Tibial nerve (tissue), 4 donors: ENCODE measurements around the gene FOXE3. TPM values are rescaled to one million over a fixed set of nuclear protein-coding genes. Genes with fewer than 3 reads are reported as not detected.

ENCODE experiments used
- DNase-seq, 2 donors: peaks; one replicate each; pipeline ENCODE4 v3.0.0-alpha.2; 2019; ENCODE audit warnings: low spot score in 2 of 2
- H3K27ac ChIP-seq, 4 donors: fragments of 200-600 bp; sonication (generic) in 3 of 4; one replicate each; pipeline ENCODE4 v1.5.1; 2017 to 2019; ENCODE audit warnings: mild to moderate bottlenecking in 1 of 4
- H3K27me3 ChIP-seq, 2 donors: fragments of 200-600 bp; sonication (generic) in 1 of 2; one replicate each; pipeline versions ENCODE4 v1.5.1 to v1.6.0; 2017 to 2019
- H3K36me3 ChIP-seq, 3 donors: fragments of 200-600 bp; sonication (generic); one replicate each; pipeline ENCODE4 v1.5.1; 2018 to 2019
- H3K4me1 ChIP-seq, 4 donors: fragments of 200-600 bp; sonication (generic) in 3 of 4; one replicate each; pipeline ENCODE4 v1.5.1; 2017 to 2019
- H3K4me3 ChIP-seq, 4 donors: fragments of 200-600 bp; sonication (generic) in 3 of 4; one replicate each; pipeline ENCODE4 v1.5.1; 2017 to 2019; ENCODE audit warnings: mild to moderate bottlenecking in 1 of 4, moderate library complexity in 1 of 4
- H3K9me3 ChIP-seq, 4 donors: fragments of 200-600 bp; sonication (generic) in 3 of 4; one replicate each; pipeline ENCODE4 v1.5.1; 2017 to 2019
- EP300 ChIP-seq, 2 donors: sonication (generic); formaldehyde crosslinking; IDR thresholded peaks; one replicate each; pipeline ENCODE4 v1.6.1; 2017; ENCODE audit warnings: antibody characterized with exemption in 2 of 2, mild to moderate bottlenecking in 1 of 2
- POLR2A ChIP-seq, 2 donors: fragments of 450-650 bp; IDR thresholded peaks; one replicate each; pipeline ENCODE4 v1.6.1; 2017; ENCODE audit warnings: antibody characterized with exemption in 2 of 2, mild to moderate bottlenecking in 2 of 2, moderate library complexity in 2 of 2
- WGBS, 2 donors: methylation state at CpG; one replicate each; pipeline ENCODE4 v1.1.5; 2018; 5-methylcytosine and 5-hydroxymethylcytosine counted together
- total RNA-seq, 4 donors: library from RNA; depleted of rRNA; stranded (reverse); fragments of >200 nt; gene quantifications; one replicate each; pipeline ENCODE4 v1.1.0, GENCODE V29; 2016
- TF ChIP-seq, protein P1 (sequence below), 5 experiments: fragments of 200-600 bp in 3 of 5; fragments of 450-650 bp in 2 of 5; sonication (generic) in 3 of 5; IDR thresholded peaks; one replicate each; pipeline ENCODE4 v1.5.1; 2016 to 2019; ENCODE audit warnings: antibody characterized with exemption in 5 of 5, mild to moderate bottlenecking in 3 of 5, moderate library complexity in 2 of 5

FOXE3 gene
- total RNA-seq, 4 donors from 2014 or later, result 0.21 to 0.98 TPM; not detected in 2

DNA sequence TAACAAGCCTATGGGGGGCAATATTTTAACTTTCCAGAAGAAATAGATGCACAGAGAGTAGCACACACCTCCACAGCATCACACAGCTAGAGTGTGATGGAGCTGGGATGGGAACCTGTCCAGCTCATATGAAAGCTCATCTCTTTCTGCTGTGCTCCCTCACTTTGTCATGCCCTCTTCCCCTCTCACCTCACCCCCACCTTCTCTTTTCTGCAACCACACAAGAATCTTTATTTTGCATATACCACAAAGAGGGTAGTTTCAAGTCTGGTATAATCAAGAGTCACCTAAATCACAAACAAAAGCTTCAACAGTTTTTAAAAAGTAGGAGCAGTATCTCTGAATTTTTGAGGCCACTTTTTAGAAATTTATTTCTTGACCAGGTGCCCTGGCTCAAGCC is 44.4 kb downstream of the FOXE3 start:
- Histone ChIP-seq H3K9me3 (no peaks in the 10 kb centered on the region), H3K36me3 (no peaks in the 10 kb centered on the region), H3K4me1 (no peaks in the 10 kb centered on the region), H3K27ac (no peak overlapping the region), H3K27me3 (peaks cover 0 to 47% of the 10 kb centered on the region in 2 donors), H3K4me3 (no peak overlapping the region)
- TF ChIP-seq EP300 (IDR thresholded peaks at IDR 0.05), result no peak
- no peak for TF ChIP-seq POLR2A (IDR thresholded peaks at IDR 0.05)
- TF ChIP-seq, protein P1, sequence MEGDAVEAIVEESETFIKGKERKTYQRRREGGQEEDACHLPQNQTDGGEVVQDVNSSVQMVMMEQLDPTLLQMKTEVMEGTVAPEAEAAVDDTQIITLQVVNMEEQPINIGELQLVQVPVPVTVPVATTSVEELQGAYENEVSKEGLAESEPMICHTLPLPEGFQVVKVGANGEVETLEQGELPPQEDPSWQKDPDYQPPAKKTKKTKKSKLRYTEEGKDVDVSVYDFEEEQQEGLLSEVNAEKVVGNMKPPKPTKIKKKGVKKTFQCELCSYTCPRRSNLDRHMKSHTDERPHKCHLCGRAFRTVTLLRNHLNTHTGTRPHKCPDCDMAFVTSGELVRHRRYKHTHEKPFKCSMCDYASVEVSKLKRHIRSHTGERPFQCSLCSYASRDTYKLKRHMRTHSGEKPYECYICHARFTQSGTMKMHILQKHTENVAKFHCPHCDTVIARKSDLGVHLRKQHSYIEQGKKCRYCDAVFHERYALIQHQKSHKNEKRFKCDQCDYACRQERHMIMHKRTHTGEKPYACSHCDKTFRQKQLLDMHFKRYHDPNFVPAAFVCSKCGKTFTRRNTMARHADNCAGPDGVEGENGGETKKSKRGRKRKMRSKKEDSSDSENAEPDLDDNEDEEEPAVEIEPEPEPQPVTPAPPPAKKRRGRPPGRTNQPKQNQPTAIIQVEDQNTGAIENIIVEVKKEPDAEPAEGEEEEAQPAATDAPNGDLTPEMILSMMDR (IDR thresholded peaks at IDR 0.05), result no peak
- DNase-seq, result no peak

DNA sequence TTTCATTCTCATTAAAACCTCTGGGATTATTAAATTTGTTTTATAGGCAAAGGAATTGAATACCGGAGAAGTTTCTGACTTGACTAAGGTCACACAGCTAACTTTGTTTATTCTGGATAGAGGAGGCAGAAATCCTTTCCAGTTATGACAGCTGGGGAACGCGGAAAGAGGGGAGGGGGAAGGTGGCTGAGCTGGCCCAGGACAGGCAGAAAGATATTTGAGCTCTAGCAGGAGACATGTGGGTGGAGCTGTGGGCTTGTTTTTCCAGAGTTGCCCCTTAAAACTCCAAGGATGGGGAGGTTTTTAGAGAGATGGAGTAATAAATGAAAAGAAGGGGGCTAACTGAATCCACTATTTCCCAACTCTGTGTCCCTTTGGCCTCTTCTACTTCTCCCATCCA is 49.5 kb downstream of the FOXE3 start:
- peaks cover 0 to 35% of the 10 kb centered on the region in 2 donors for H3K27me3 ChIP-seq

More for the DNA sequence above, 49.5 kb downstream of the FOXE3 start:
- Histone ChIP-seq H3K27ac (no peak overlapping the region), H3K36me3 (no peaks in the 10 kb centered on the region), H3K4me3 (no peak overlapping the region), H3K4me1 (peaks cover 0 to 18% (median 0%) of the 10 kb centered on the region in 4 donors), H3K9me3 (no peaks in the 10 kb centered on the region)
- TF ChIP-seq, protein P1 (IDR thresholded peaks at IDR 0.05), result no peak
- no peak for TF ChIP-seq EP300 (IDR thresholded peaks at IDR 0.05)
- TF ChIP-seq POLR2A (IDR thresholded peaks at IDR 0.05), result no peak
- DNase-seq, result no peak
- WGBS, 2 donors, result 24 to 51% methylated on average over 3 of the region's 3 CpGs

Other genes with a start within 250 kb of the FOXE3 start
- 1 to 10 TPM in 2 of 4 donors, not detected in 2; 1.5 to 4.2 TPM for gene PDZK1IP1, start 226.2 kb upstream of the FOXE3 start, total RNA-seq
- 10 to 100 TPM in 1 of 4 donors, 1 to 10 TPM in 3; 3.1 to 10.0 (median 5.7) TPM for gene TAL1, start 184.1 kb upstream of the FOXE3 start, total RNA-seq
- 1 to 10 TPM in 2 of 4 donors, under 1 TPM in 2; 0.44 to 2.7 (median 1.2) TPM for gene STIL, start 102.1 kb upstream of the FOXE3 start, total RNA-seq
- gene CMPK1, start 82.5 kb upstream of the FOXE3 start, total RNA-seq, result 100 to 1,000 TPM in 1 of 4 donors, 10 to 100 TPM in 3; 69.9 to 105 (median 99.2) TPM
- 10 to 100 TPM; 11.7 to 34.7 (median 27.6) TPM for gene FOXD2, start 21.8 kb downstream of the FOXE3 start, total RNA-seq